ENCODE data around the gene PCDH8.

Gene PCDH8

DNA sequence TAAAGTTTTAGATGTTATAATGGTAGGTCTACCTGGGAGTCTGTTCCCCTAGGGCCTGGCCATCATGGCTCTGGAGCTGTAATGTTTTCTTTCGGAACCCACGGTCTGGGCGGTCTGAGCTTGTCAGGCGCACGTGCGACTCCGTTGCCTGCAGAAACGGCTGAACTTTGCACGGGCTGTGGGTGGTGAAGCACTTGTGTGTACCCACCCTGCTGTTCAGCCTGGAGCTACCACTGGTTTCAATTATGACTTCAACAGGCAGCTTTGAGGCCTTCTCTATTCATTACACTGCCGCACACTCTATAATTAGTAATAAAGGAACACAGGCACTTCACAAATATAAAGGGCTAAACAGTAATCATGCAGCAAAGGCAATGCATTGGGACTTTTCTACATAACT is 6.0 kb downstream of the PCDH8 start:
- H3K9me3 ChIP-seq (ENCODE audit: insufficient read depth, low read length) = no peaks in the 10 kb centered on the region
- H2AFZ ChIP-seq (ENCODE audit: low read depth, low read length, severe bottlenecking) = no peak overlapping the region
- H3K36me3 ChIP-seq (ENCODE audit: low read length) = no peaks in the 10 kb centered on the region
- H3K4me3 ChIP-seq (ENCODE audit: insufficient read depth, low read length, poor library complexity, severe bottlenecking) = no peak overlapping the region
- no peaks in the 10 kb centered on the region for H4K20me1 ChIP-seq (ENCODE audit: low read depth, low read length)
- H3K9ac ChIP-seq (ENCODE audit: low read length) = no peak overlapping the region
- H3K27me3 ChIP-seq (ENCODE audit: low read length) = no peaks in the 10 kb centered on the region
- no peaks in the 10 kb centered on the region for H3F3A ChIP-seq (ENCODE audit: insufficient read depth)
- TF ChIP-seq, protein P1, sequence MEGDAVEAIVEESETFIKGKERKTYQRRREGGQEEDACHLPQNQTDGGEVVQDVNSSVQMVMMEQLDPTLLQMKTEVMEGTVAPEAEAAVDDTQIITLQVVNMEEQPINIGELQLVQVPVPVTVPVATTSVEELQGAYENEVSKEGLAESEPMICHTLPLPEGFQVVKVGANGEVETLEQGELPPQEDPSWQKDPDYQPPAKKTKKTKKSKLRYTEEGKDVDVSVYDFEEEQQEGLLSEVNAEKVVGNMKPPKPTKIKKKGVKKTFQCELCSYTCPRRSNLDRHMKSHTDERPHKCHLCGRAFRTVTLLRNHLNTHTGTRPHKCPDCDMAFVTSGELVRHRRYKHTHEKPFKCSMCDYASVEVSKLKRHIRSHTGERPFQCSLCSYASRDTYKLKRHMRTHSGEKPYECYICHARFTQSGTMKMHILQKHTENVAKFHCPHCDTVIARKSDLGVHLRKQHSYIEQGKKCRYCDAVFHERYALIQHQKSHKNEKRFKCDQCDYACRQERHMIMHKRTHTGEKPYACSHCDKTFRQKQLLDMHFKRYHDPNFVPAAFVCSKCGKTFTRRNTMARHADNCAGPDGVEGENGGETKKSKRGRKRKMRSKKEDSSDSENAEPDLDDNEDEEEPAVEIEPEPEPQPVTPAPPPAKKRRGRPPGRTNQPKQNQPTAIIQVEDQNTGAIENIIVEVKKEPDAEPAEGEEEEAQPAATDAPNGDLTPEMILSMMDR (IDR thresholded peaks at IDR 0.05; ENCODE audit: insufficient read depth, low read length, poor library complexity, severe bottlenecking) = no peak
- no peak for TF ChIP-seq EZH2phosphoT487 (conservative IDR thresholded peaks at IDR 0.05; ENCODE audit: low read length)
- H3K27ac ChIP-seq (ENCODE audit: low read depth, low read length) = no peak overlapping the region
- no peaks in the 10 kb centered on the region for H3K79me2 ChIP-seq (ENCODE audit: insufficient read depth, low read length)
- no peak overlapping the region for H3K4me2 ChIP-seq (ENCODE audit: low read depth, low read length, poor library complexity, severe bottlenecking)
- H3K9me2 ChIP-seq (replicated peaks; ENCODE audit: insufficient read depth, low read length) = no peaks in the 10 kb centered on the region

DNA sequence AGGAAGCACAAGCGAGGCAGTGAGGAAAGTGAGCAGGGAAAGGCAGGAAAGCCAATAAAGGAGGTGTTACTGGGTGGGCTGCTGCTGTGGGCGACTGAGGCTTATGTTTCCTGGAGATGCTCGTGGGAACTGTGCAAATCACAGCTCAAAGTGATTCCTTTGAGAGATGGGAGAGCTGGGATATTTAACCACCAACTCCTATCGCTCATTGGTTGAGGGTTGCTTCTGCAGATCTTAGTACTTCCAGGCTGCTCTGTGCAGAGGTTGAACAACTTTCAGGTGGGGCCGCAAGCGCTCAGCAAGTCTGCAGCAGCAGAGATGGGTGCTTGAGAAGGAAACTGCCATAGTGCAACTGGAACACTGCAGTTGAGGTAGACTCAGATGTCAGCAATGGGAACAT is 8.4 kb downstream of the PCDH8 start:
- TF ChIP-seq, protein P1 (IDR thresholded peaks at IDR 0.05; ENCODE audit: insufficient read depth, low read length, poor library complexity, severe bottlenecking) = no peak
- no peak for TF ChIP-seq EZH2phosphoT487 (conservative IDR thresholded peaks at IDR 0.05; ENCODE audit: low read length)
- H3K27ac ChIP-seq (ENCODE audit: low read depth, low read length) = no peak overlapping the region
- no peaks in the 10 kb centered on the region for H3K27me3 ChIP-seq (ENCODE audit: low read length)
- H3K9me2 ChIP-seq (replicated peaks; ENCODE audit: insufficient read depth, low read length) = no peaks in the 10 kb centered on the region
- H3K9ac ChIP-seq (ENCODE audit: low read length) = no peak overlapping the region
- no peaks in the 10 kb centered on the region for H3K79me2 ChIP-seq (ENCODE audit: insufficient read depth, low read length)
- H3F3A ChIP-seq (ENCODE audit: insufficient read depth) = no peaks in the 10 kb centered on the region
- no peaks in the 10 kb centered on the region for H3K9me3 ChIP-seq (ENCODE audit: insufficient read depth, low read length)
- H3K36me3 ChIP-seq (ENCODE audit: low read length) = no peaks in the 10 kb centered on the region
- no peak overlapping the region for H3K4me3 ChIP-seq (ENCODE audit: insufficient read depth, low read length, poor library complexity, severe bottlenecking)
- H2AFZ ChIP-seq (ENCODE audit: low read depth, low read length, severe bottlenecking) = no peak overlapping the region
- no peaks in the 10 kb centered on the region for H4K20me1 ChIP-seq (ENCODE audit: low read depth, low read length)
- no peak overlapping the region for H3K4me2 ChIP-seq (ENCODE audit: low read depth, low read length, poor library complexity, severe bottlenecking)

DNA sequence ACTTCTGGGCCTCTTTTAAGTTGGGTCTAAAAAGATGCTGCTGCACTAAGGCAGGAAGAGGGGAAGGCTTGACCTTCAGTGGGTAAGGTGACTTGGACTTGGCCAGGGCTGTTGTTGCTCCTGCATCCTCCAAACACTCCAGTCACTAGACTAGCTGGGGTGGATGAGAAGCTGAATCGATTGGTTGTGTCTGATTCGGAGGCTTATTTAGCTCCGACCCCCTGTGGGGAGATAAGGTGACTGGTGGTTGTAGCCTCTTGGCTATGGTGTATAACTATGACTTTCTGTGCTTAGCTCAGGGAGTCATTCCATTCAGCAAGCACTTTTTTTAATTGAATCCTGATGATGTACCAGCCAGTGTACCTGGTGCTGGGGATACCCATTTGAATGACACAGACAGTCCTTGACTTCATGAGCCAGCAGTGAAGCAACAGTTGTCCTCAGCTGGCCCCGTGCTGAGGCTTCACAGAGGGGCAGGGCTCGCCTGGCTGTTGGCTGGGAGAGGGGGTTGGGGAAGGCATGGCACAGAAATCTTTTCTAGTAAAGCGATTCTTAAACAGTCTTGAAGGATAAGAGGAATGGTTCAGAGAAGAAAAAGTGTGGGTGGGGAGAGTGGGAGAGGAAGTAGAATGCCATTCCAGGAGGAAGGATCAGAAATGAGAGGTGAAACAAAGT is 9.9 kb downstream of the PCDH8 start:
- H3K27me3 ChIP-seq (ENCODE audit: low read length) = no peaks in the 10 kb centered on the region
- H3K79me2 ChIP-seq (ENCODE audit: insufficient read depth, low read length) = no peaks in the 10 kb centered on the region
- no peak for TF ChIP-seq EZH2phosphoT487 (conservative IDR thresholded peaks at IDR 0.05; ENCODE audit: low read length)
- TF ChIP-seq, protein P1 (IDR thresholded peaks at IDR 0.05; ENCODE audit: insufficient read depth, low read length, poor library complexity, severe bottlenecking) = no peak
- H3K9ac ChIP-seq (ENCODE audit: low read length) = no peak overlapping the region
- H3K4me3 ChIP-seq (ENCODE audit: insufficient read depth, low read length, poor library complexity, severe bottlenecking) = no peak overlapping the region
- H4K20me1 ChIP-seq (ENCODE audit: low read depth, low read length) = no peaks in the 10 kb centered on the region
- H3K9me2 ChIP-seq (replicated peaks; ENCODE audit: insufficient read depth, low read length) = no peaks in the 10 kb centered on the region
- no peak overlapping the region for H3K4me2 ChIP-seq (ENCODE audit: low read depth, low read length, poor library complexity, severe bottlenecking)
- H3K36me3 ChIP-seq (ENCODE audit: low read length) = no peaks in the 10 kb centered on the region
- H3K27ac ChIP-seq (ENCODE audit: low read depth, low read length) = no peak overlapping the region
- no peak overlapping the region for H2AFZ ChIP-seq (ENCODE audit: low read depth, low read length, severe bottlenecking)
- H3K9me3 ChIP-seq (ENCODE audit: insufficient read depth, low read length) = no peaks in the 10 kb centered on the region
- no peaks in the 10 kb centered on the region for H3F3A ChIP-seq (ENCODE audit: insufficient read depth)

All from SU-DHL-6 (cell line).